GM15510 (cell line): ENCODE results near the gene MAX.

ENCODE experiments used
- POLR2A ChIP-seq: IDR thresholded peaks from 3 replicates; pipeline ENCODE4 v1.6.1; 2011; ENCODE audit warnings: borderline replicate concordance; ENCODE audit not compliant: insufficient read length; ENCODE audit errors: extremely low read depth

Gene MAX

GRCh38 chr14:65080960-65081747 is 21.2 kb downstream of the MAX start:
- TF ChIP-seq POLR2A: no peak

GRCh38 chr14:65079768-65080167 is 22.5 kb downstream of the MAX start:
- TF ChIP-seq POLR2A: no peak

GRCh38 chr14:65079201-65079600 is 23.1 kb downstream of the MAX start:
- TF ChIP-seq POLR2A: no peak

DNA sequence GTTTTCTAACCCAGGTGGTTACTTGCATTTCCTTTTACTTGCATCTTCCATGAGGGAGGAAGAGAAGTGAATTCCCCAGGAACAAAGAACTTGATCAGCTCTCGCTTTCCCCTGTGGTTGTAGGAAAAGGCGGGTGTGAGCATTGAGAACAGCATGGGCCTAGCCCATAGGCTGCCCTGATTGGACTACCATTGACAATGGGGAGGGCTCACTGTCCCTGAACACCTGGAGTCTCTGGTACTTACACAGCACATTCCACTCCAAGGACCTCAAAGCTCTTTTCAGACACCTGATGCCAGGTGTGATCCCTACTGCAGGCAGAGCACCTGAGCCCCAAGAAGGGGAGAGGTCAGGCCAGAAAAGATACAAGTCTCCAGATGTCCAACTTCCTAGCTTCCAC is 25.0 kb downstream of the MAX start:
- TF ChIP-seq POLR2A: no peak

GRCh38 chr14:65075628-65076325 is 26.5 kb downstream of the MAX start:
- no peak for TF ChIP-seq POLR2A

GRCh38 chr14:65074449-65075150 is 27.7 kb downstream of the MAX start:
- TF ChIP-seq POLR2A: no peak

- no peak for TF ChIP-seq POLR2A
Measured at GRCh38 chr14:65073605-65074201, 28.6 kb downstream of the MAX start.

DNA sequence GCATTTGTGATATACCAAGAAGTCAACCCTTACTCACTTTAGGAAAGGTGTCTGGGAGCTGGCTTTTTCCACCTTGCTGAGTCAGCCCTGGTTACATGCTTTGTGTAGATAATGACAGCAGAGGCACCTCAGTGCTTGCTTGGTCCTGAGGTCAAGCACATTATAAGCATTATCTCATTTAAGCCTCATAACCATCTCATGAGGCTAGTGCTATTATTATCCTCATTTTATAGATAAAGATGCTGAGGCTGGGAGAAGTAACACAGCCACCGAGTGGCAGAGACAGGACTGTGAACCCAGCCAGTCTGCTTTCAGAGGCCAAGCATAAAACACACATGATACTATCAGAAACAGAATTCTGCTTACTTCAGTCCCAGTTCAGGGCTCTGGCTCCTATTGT is 29.4 kb downstream of the MAX start:
- no peak for TF ChIP-seq POLR2A

- TF ChIP-seq POLR2A: no peak
Measured at GRCh38 chr14:65072256-65072655, 30.1 kb downstream of the MAX start.

GRCh38 chr14:65071544-65071943 is 30.8 kb downstream of the MAX start:
- no peak for TF ChIP-seq POLR2A

DNA sequence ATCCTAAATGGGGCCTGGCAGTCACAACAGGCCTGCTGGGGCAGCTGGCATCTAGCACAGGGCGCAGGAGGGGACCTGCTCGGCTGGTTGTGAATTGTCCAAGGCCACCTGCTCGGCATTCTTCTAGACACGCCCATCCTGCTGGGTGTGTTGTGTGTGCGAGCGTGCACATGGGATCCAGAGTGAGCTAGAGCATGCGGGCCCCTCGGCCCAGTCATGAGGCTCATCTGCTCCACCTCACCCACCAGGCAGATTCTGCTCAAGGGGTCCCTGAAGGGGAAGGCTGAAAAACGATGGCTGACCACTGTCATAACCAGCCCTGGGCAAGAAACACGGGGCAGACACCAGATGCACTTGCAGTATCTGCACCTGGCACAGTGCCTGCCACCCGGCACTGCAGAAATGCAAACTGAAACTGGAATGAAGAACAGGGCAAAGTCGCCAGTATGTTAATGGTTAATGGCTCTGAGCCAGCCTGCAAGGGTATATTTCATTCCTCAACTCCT is 31.8 kb downstream of the MAX start:
- TF ChIP-seq POLR2A: no peak

- TF ChIP-seq POLR2A: no peak
Measured at GRCh38 chr14:65069874-65070413, 32.4 kb downstream of the MAX start.

GRCh38 chr14:65065719-65066118 is 36.6 kb downstream of the MAX start:
- TF ChIP-seq POLR2A: no peak

DNA sequence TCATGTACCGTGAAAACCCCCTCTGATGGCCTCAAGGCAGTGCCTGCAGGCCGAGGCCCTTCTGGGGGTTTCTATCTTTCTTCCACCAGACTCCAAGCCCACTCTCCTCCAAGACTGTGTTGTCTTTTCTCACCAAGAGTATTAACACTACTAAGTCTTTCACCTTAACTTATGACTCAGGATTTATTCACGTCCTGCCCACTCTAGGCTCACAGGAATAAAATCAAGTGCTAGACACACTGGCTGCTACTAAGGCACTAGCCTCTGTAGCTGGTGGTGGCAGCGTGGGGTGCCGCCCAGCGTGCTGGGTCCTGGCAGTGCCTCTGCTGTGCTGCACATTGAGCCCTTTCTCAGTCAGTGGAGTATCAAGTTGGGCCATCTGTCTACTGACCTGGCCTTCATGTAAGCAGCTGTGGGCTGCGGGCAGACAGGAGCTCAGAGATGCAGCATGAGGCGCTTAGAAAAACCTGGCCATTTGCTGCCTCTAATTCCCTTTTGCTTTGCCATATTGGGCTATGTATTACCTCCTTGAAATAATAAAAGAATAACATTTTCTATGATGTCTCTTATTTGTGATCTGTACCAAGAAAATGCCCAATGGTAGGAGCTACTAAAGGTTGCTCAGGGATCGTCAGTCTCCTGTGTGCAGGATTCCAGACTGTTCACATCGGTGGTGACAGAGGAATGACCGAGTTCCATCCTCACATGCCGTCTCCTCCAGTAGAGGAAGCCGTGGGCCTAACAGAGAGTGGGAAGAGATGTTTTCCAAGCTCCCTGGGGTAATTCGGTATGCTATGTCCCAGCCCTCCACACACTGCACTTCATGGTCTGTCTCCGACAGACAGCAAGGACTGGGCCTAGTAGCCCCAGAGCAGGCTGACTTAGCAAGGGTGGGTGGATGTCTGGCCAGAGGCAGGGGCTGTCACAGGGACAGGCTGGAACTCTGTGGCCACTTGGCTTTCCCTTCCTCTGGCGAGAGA is 39.9 kb downstream of the MAX start:
- TF ChIP-seq POLR2A: no peak

- no peak for TF ChIP-seq POLR2A
Measured at GRCh38 chr14:65057695-65058094, 44.6 kb downstream of the MAX start.
